Non-pigmented ciliary epithelial cell (primary cell): ENCODE measurements around the gene MGRN1.

Experiments used
- DNase-seq: peaks from one replicate; pipeline ENCODE4 v3.0.0-alpha.2; 2010; ENCODE audit warnings: low read depth

The MGRN1 gene

GRCh38 chr16:4699046-4699556 is 74.5 kb downstream of the MGRN1 start:
- DNase-seq = no peak

- DNase-seq = no peak
Measured at GRCh38 chr16:4700380-4700996, 75.9 kb downstream of the MGRN1 start.

- DNase-seq = no peak
Measured at GRCh38 chr16:4700997-4701743, 76.5 kb downstream of the MGRN1 start.

- DNase-seq = no peak
Measured at GRCh38 chr16:4701791-4702465, 77.3 kb downstream of the MGRN1 start.

GRCh38 chr16:4702466-4702808 is 77.8 kb downstream of the MGRN1 start:
- DNase-seq = no peak

- DNase-seq = no peak
Measured at GRCh38 chr16:4703906-4704305, 79.3 kb downstream of the MGRN1 start.

- no peak for DNase-seq
Measured at GRCh38 chr16:4704491-4704890, 79.9 kb downstream of the MGRN1 start.

- DNase-seq = no peak
Measured at GRCh38 chr16:4704913-4705312, 80.3 kb downstream of the MGRN1 start.

GRCh38 chr16:4706871-4707270 is 82.2 kb downstream of the MGRN1 start:
- DNase-seq = no peak

GRCh38 chr16:4709481-4709880 is 84.9 kb downstream of the MGRN1 start:
- no peak for DNase-seq

GRCh38 chr16:4713663-4714501 is 89.3 kb downstream of the MGRN1 start:
- no peak for DNase-seq

GRCh38 chr16:4714996-4715395 is 90.4 kb downstream of the MGRN1 start:
- no peak for DNase-seq

GRCh38 chr16:4718466-4718865 is 93.8 kb downstream of the MGRN1 start:
- DNase-seq = no peak

- DNase-seq = peak; percentile 27
Measured at GRCh38 chr16:4723071-4723767, 98.6 kb downstream of the MGRN1 start.

- no peak for DNase-seq
Measured at GRCh38 chr16:4724661-4725270, 100.1 kb downstream of the MGRN1 start.

- no peak for DNase-seq
Measured at GRCh38 chr16:4726616-4727015, 102.0 kb downstream of the MGRN1 start.

GRCh38 chr16:4728676-4729075 is 104.0 kb downstream of the MGRN1 start:
- DNase-seq = no peak

GRCh38 chr16:4729876-4730275 is 105.2 kb downstream of the MGRN1 start:
- DNase-seq = no peak

- DNase-seq = no peak
Measured at GRCh38 chr16:4733211-4733742, 108.7 kb downstream of the MGRN1 start.

- DNase-seq = no peak
Measured at GRCh38 chr16:4733747-4734062, 109.1 kb downstream of the MGRN1 start.
